A549 (cell line): Measurements from ENCODE around the gene CDAN1.

ENCODE experiments used
- CTCF ChIP-seq: fragments of >200 bp; sonication (Bioruptor Twin); formaldehyde crosslinking; IDR thresholded peaks from 3 replicates; pipeline ENCODE4 v1.5.1; 2016
- EP300 ChIP-seq, 2 experiments: fragments of >200 bp; sonication (Bioruptor Twin); formaldehyde crosslinking; IDR thresholded peaks; 2 replicates in 1 of 2; 3 replicates in 1 of 2; pipeline ENCODE4 v1.6.1; 2016 to 2017
- JUN ChIP-seq, 2 experiments: fragments of >200 bp; sonication (Bioruptor Twin); formaldehyde crosslinking; IDR thresholded peaks; 2 replicates in 1 of 2; 3 replicates in 1 of 2; pipeline ENCODE4 v1.6.1; 2016 to 2017
- POLR2A ChIP-seq: IDR thresholded peaks from 2 replicates; pipeline ENCODE4 v1.6.1; 2012; ENCODE audit warnings: mild to moderate bottlenecking, low read length

- TF ChIP-seq CTCF (no peak), POLR2A (no peak), EP300 (IDR thresholded peaks at IDR 0.05) (no peak), JUN (IDR thresholded peaks at IDR 0.05) (no peak)
These were observed 29.9 kb downstream of the CDAN1 start for GRCh38 chr15:42707068-42707467.
